ENCODE measurements around the gene SLC10A3. TPM values are rescaled to one million over a fixed set of nuclear protein-coding genes. Genes with fewer than 3 reads are reported as not detected.
A peak's percentile ranks its signal among the peaks of the same experiment; 100 is the strongest.

The SLC10A3 gene
- total and polyA plus RNA-seq, 4 experiments from 2014 or later = 22.5 to 62.3 (median 42.6) TPM

DNA sequence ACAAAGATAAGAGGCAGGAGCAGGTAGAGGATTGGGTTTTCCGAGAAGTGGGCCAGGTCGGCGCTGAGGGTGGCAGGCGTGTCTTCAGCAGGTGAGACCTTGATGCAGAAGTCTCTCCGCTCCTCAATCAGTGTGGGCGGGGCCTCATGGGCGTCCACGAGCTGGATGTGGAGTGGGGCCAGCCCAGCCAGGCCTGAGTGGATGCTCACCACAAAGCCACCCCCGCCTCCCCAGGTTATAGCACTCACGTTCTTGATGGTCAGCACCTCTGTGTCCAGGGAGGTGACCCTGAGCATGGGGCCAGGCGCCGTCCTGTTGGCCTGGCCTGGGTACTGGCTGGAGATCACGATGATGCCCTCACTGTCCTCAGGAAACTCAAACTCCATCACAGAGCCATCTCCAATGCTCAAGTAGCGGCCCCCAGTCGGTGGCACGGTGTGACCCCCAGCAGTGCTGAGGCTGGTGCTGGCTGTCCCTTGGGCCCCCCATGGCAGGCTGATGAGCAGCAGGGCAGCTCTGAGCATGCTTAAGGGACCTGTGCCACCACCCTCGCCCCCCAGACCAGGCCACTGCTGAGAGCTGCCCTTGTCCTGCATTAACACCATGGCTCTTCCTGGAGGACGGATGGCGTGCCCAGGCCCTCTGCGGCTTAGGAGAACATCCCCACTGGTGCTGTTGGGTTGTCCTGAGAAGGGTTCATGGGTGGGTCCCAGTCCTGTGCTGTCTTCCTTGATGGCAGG is 1.9 kb downstream of the SLC10A3 start:
- peak overlapping the region in 6 of 7 donors; percentile 22 to 90 (median 68) for H3K27ac Mint-ChIP-seq
- DNase-seq = no peak
- peaks cover 0 to 7% of the 10 kb centered on the region in 2 donors for H3K36me3 Mint-ChIP-seq
- no peaks in the 10 kb centered on the region for H3K27me3 ChIP-seq (ENCODE audit: insufficient read depth, low read length)
- POLR2A ChIA-PET (ENCODE audit: partially characterized antibody) = interaction anchor here (0.7 to 8.9 kb wide), 10 partner anchors 8 to 139 kb away, joined by 3 to 111 read pairs (median 26); partner anchors contain the start of genes FAM3A, LAGE3, PLXNA3 and RPL10
- peak overlapping the region in 6 of 8 donors; percentile 21 to 89 (median 46) for H3K4me3 Mint-ChIP-seq
- peaks cover 5 to 41% (median 16%) of the 10 kb centered on the region in 4 donors for H3K4me1 Mint-ChIP-seq
- no peaks in the 10 kb centered on the region for H3K36me3 ChIP-seq (ENCODE audit: insufficient read depth, low read length)
- H3K9me3 ChIP-seq (ENCODE audit: control insufficient read depth in 1 of 2, low read length in 2 of 2) = no peaks in the 10 kb centered on the region
- CTCF ChIA-PET (ENCODE audit: partially characterized antibody) = interaction anchor here (1.5 to 3.4 kb wide), 2 partner anchors 39 to 60 kb away, joined by 4 to 10 read pairs; partner anchors contain the start of gene ATP6AP1
- H3K4me1 ChIP-seq (ENCODE audit: insufficient read depth, low read length) = peaks cover 44% of the 10 kb centered on the region
- no peak overlapping the region for H3K27ac ChIP-seq (ENCODE audit: low read depth, low read length)
- no peaks in the 10 kb centered on the region for H3K27me3 Mint-ChIP-seq
- no peaks in the 10 kb centered on the region for H3K9me3 Mint-ChIP-seq
- no peak overlapping the region for H3K4me3 ChIP-seq (ENCODE audit: low read length in 2 of 2)
- intact Hi-C loops (cut with micrococcal nuclease) = no loop called here

DNA sequence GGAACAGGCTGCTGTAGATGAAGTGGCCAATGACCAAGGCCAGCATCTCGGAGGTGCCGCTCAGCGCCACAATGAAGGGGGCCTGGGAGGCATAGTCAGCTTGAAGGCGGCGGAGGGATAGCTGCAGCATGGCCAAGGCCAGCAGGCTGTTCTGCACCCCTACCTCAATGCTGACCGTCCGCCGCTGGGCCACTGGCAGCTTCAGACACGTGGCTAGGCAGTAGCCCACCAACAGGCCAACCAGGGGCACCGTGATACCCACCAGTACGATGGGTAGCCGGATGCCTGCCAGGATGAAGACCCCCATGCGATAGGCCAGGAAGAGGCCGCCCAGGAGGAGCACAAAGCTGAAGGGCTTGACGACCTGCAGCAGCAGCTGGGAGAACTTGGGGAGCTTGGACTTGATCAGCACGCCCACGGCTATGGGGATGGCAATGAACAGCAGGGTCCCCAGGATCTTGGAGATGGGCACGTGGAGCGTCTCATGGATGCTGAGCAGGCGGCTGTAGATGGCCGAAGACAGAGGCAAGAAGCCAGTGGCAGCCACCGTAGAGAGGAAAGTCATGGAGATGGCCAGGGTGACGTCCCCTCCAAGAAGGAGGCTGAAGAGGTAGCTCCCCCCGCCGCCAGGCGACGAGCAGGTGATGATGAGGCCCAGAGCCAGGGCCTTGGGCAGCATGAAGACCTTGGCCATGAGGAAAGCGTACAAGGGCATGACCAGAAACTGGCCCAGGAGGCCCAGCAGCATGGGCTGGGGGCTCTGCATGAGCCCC is 2.7 kb downstream of the SLC10A3 start:
- no peak overlapping the region for H3K27ac ChIP-seq (ENCODE audit: low read depth, low read length)
- peaks cover 44% of the 10 kb centered on the region for H3K4me1 ChIP-seq (ENCODE audit: insufficient read depth, low read length)
- H3K4me1 Mint-ChIP-seq = peaks cover 5 to 41% (median 16%) of the 10 kb centered on the region in 4 donors
- no peaks in the 10 kb centered on the region for H3K36me3 ChIP-seq (ENCODE audit: insufficient read depth, low read length)
- H3K9me3 ChIP-seq (ENCODE audit: control insufficient read depth in 1 of 2, low read length in 2 of 2) = no peaks in the 10 kb centered on the region
- no peaks in the 10 kb centered on the region for H3K27me3 ChIP-seq (ENCODE audit: insufficient read depth, low read length)
- peak overlapping the region in 4 of 7 donors; percentile 44 to 83 (median 82) for H3K27ac Mint-ChIP-seq
- no peaks in the 10 kb centered on the region for H3K9me3 Mint-ChIP-seq
- H3K36me3 Mint-ChIP-seq = peaks cover 0 to 9% of the 10 kb centered on the region in 2 donors
- H3K4me3 ChIP-seq (ENCODE audit: low read length in 2 of 2) = no peak overlapping the region
- DNase-seq = no peak
- no peaks in the 10 kb centered on the region for H3K27me3 Mint-ChIP-seq
- peak overlapping the region; percentile 26 to 82 (median 77) for H3K4me3 Mint-ChIP-seq
- intact Hi-C loops (cut with micrococcal nuclease) = no loop called here
- ChIA-PET POLR2A (ENCODE audit: partially characterized antibody) (interaction anchor here (0.5 to 8.9 kb wide), 7 partner anchors 13 to 517 kb away, joined by 3 to 111 read pairs (median 10); partner anchors contain the start of genes FAM3A, HCFC1, PLXNA3 and RPL10), CTCF (ENCODE audit: partially characterized antibody) (interaction anchor here (1.0 to 3.4 kb wide), 2 partner anchors 11 to 40 kb away, joined by 4 to 10 read pairs; no protein-coding TSS in a partner anchor)

- no peaks in the 10 kb centered on the region for H3K27me3 ChIP-seq (ENCODE audit: insufficient read depth, low read length)
- Mint-ChIP-seq H3K4me1 (peaks cover 5 to 45% (median 16%) of the 10 kb centered on the region in 4 donors), H3K36me3 (peaks cover 0 to 9% of the 10 kb centered on the region in 2 donors), H3K27ac (peak within 1 kb of the TSS; percentile 37 to 89 (median 81)), H3K4me3 (peak within 1 kb of the TSS; percentile 69 to 83 (median 79)), H3K9me3 (no peaks in the 10 kb centered on the region), H3K27me3 (no peaks in the 10 kb centered on the region)
- DNase-seq = peak; percentile 43 to 59 (median 48)
- H3K4me1 ChIP-seq (ENCODE audit: insufficient read depth, low read length) = peaks cover 44% of the 10 kb centered on the region
- peak within 1 kb of the TSS; percentile 62 for H3K27ac ChIP-seq (ENCODE audit: low read depth, low read length)
- CTCF ChIA-PET (ENCODE audit: partially characterized antibody) = interaction anchor here (1.0 to 3.4 kb wide), 2 partner anchors 10 to 41 kb away, joined by 4 to 10 read pairs; no protein-coding TSS in a partner anchor
- peak within 1 kb of the TSS in 1 of 2 donors; percentile 47 for H3K4me3 ChIP-seq (ENCODE audit: low read length in 2 of 2)
- no peaks in the 10 kb centered on the region for H3K36me3 ChIP-seq (ENCODE audit: insufficient read depth, low read length)
- intact Hi-C loops (cut with micrococcal nuclease) = no loop called here
- POLR2A ChIA-PET (ENCODE audit: partially characterized antibody) = interaction anchor here (0.5 to 8.9 kb wide), 17 partner anchors 10 to 515 kb away, joined by 3 to 111 read pairs (median 6); partner anchors contain the start of genes ATP6AP1, FAM3A, G6PD and HCFC1
- H3K9me3 ChIP-seq (ENCODE audit: control insufficient read depth in 1 of 2, low read length in 2 of 2) = no peaks in the 10 kb centered on the region
Measured at GRCh38 chrX:154486396-154487207, 3.8 kb downstream of the SLC10A3 start, which contains the start of gene UBL4A. Gene UBL4A (minus strand): TSS chrX:154486615. CDS start chrX:154486584, 31 bp downstream.

GRCh38 chrX:154486052-154486395 is 4.4 kb downstream of the SLC10A3 start:
- Mint-ChIP-seq H3K4me1 (peaks cover 5 to 45% (median 16%) of the 10 kb centered on the region in 4 donors), H3K4me3 (peak overlapping the region in 3 of 8 donors; percentile 36 to 66 (median 47)), H3K27me3 (no peaks in the 10 kb centered on the region), H3K9me3 (no peaks in the 10 kb centered on the region), H3K36me3 (peaks cover 0 to 8% of the 10 kb centered on the region in 2 donors), H3K27ac (no peak overlapping the region)
- Histone ChIP-seq H3K27ac (ENCODE audit: low read depth, low read length) (peak overlapping the region; percentile 62), H3K4me1 (ENCODE audit: insufficient read depth, low read length) (peaks cover 44% of the 10 kb centered on the region), H3K36me3 (ENCODE audit: insufficient read depth, low read length) (no peaks in the 10 kb centered on the region), H3K9me3 (ENCODE audit: control insufficient read depth in 1 of 2, low read length in 2 of 2) (no peaks in the 10 kb centered on the region), H3K4me3 (ENCODE audit: low read length in 2 of 2) (peak overlapping the region in 1 of 2 donors; percentile 47), H3K27me3 (ENCODE audit: insufficient read depth, low read length) (no peaks in the 10 kb centered on the region)
- POLR2A ChIA-PET (ENCODE audit: partially characterized antibody) = interaction anchor here (1.0 to 8.9 kb wide), 16 partner anchors 9 to 515 kb away, joined by 3 to 111 read pairs (median 6); partner anchors contain the start of genes ATP6AP1, FAM3A, G6PD and HCFC1
- CTCF ChIA-PET (ENCODE audit: partially characterized antibody) = interaction anchor here (3.4 kb wide), 1 partner anchor 41 kb away, joined by 10 read pairs; no protein-coding TSS in a partner anchor
- intact Hi-C loops (cut with micrococcal nuclease) = no loop called here
- peak; percentile 29 to 54 (median 35) for DNase-seq

DNA sequence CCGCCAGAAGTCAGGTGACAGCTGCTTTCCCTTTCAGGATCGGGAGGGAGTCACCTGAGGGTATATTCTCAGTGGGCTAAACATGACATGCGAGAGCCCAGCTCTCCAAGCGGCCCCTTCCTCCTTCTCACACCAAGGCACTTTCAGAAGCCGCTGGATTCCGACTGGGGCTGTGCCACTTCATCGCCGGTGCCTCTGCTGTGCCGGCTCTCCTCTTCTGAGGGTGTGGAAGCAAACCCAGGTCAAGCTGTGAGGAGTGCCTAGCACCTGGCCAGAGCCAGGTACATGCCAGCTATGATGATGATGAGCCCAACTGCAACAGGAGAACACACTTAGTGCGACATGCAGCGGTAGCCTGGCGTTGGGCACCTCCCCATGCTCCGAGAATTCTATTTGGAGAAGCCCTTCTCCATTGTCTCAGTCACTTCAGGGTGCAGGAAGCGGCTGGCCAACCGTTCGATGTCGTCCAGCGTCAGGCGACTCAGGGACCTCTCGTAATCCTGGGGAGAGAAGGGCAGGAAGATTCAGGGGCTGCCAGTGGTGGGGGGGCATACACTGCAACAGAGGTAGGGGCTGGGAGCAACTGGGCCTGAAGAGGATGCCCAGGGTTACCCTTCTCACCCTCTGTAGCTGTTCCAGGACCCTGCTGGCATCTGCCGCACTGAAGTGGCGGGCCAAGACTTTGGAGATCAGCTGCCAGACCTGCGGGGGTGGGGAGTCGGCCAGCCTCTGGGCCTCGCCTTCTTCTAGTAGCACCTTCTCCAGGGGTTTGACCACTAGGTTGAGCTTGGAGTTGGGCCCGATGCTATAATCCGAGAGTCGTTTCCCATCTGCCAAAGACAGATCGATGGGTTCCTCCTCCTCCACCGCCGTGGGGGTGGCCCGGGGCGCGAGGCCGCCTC is 5.0 kb downstream of the SLC10A3 start:
- H3K4me1 Mint-ChIP-seq = peaks cover 5 to 45% (median 13%) of the 10 kb centered on the region in 4 donors
- H3K27ac Mint-ChIP-seq = peak overlapping the region in 5 of 7 donors; percentile 9 to 77 (median 27)

More for the DNA sequence above, 5.0 kb downstream of the SLC10A3 start:
- no peaks in the 10 kb centered on the region for H3K9me3 Mint-ChIP-seq
- Histone ChIP-seq H3K4me3 (ENCODE audit: low read length in 2 of 2) (peak overlapping the region; percentile 17 to 35), H3K27ac (ENCODE audit: low read depth, low read length) (peak overlapping the region; percentile 62), H3K9me3 (ENCODE audit: control insufficient read depth in 1 of 2, low read length in 2 of 2) (no peaks in the 10 kb centered on the region), H3K36me3 (ENCODE audit: insufficient read depth, low read length) (no peaks in the 10 kb centered on the region), H3K27me3 (ENCODE audit: insufficient read depth, low read length) (no peaks in the 10 kb centered on the region), H3K4me1 (ENCODE audit: insufficient read depth, low read length) (peaks cover 44% of the 10 kb centered on the region)
- H3K27me3 Mint-ChIP-seq = no peaks in the 10 kb centered on the region
- intact Hi-C loops (cut with micrococcal nuclease) = no loop called here
- DNase-seq = no peak
- ChIA-PET CTCF (ENCODE audit: partially characterized antibody) (interaction anchor here (3.4 kb wide), 1 partner anchor 42 kb away, joined by 10 read pairs; no protein-coding TSS in a partner anchor), POLR2A (ENCODE audit: partially characterized antibody) (interaction anchor here (0.6 to 8.9 kb wide), 17 partner anchors 9 to 514 kb away, joined by 3 to 111 read pairs (median 6); partner anchors contain the start of genes ATP6AP1, FAM3A, G6PD and HCFC1)
- H3K36me3 Mint-ChIP-seq = peaks cover 0 to 7% of the 10 kb centered on the region in 2 donors
- H3K4me3 Mint-ChIP-seq = peak overlapping the region; percentile 54 to 75 (median 68)
